ENCODE data around the gene RPS28.
A peak's percentile ranks its signal among the peaks of the same experiment; 100 is the strongest.
"Not testable (repeated sequence)": the region's sequence is repeated elsewhere in the genome, so short reads cannot be mapped to it uniquely, and the experiment has no call there.

Gene RPS28

DNA sequence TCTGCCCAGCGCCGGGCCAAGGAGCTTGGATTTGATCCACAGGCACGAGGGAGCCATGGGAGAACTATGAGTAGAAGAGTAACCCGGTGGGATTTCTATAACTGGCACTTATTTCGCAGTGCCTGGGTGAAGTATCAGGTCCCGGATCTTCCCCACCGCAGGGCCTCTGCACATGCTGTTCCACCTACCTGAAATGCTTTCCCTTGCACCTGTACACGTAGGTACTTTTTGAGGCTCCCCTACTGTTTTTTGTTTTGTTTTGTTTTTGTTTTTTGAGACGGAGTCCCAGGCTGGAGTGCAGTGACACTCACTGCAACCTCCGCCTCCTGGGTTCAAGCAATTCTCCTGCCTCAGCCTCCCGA lies 22.2 kb downstream of the RPS28 start:
- no peak for DNase-seq

DNA sequence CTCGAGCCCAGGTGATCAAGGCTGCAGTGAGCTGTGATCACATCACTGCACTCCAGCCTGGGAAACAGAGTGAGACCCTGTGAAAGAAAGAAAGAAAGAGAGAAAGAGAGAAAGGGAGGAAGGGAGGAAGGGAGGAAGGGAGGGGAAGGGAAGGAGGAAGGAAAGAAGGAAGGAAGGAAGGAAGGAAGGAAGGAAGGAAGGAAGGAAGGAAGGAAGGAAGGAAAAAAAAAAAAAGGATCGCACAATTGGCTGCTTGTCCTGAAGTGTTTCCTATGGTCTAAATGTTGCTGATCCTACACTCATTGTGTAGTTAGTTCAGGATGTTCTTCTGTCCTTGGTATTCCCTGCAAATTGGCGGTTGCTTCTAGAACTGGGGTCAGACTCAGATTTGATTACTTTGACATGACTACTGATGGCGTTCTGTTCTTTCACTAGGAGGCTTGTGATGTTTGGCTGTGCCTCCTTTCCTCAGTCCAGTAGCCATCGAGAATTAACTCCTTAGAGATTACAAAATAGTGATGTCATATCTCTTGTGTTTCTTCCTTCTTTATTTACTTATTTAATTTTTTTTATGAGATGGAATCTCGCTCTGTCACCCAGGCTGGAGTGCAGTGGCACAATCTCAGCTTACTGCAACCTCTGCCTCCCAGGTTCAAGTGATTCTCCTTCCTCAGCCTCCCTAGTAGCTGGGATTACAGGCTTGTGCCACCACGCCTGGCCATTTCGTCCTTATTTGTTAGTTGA lies 28.5 kb downstream of the RPS28 start:
- not testable (repeated sequence) for DNase-seq

- DNase-seq: no peak
Observed at GRCh38 chr19:8352134-8352827, 31.0 kb downstream of the RPS28 start.

- not testable (repeated sequence) for DNase-seq
Observed at GRCh38 chr19:8352845-8353244, 31.5 kb downstream of the RPS28 start.

DNA sequence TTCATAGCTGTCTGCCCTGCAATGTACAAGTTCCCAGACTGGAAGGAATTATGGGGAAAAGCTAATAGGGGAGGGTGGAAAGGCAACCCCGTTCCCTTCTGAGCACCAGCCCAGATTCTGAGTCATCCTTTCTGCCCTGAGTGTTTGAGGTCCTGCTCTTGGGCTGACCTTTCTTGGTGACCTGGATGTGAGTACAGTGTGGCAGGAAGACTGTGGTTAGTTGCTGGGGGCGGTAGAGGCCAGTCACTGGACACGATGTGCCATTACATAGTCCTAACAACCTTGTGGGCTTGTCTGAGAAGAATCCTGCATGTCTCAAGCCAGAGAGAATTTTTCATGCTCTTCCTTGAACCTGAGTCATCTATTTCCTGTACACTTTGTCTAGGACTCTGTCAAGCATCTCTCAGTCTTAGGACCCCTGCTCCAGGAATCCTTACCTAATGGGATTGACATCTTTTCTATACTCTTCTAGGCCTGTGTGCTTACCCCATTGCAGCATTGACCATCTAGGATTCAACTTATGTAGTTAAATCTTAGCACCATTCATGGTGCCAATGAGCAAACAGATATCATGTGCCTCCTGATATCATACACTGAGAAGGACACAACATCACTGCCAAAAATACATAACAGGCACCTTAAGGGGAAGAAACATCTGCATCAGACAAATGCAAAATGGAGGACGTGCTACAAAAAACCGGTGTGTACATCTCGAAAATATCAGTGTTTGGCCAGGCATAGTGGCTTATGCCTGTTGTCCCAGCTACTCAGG lies 34.5 kb downstream of the RPS28 start:
- DNase-seq: no peak

DNA sequence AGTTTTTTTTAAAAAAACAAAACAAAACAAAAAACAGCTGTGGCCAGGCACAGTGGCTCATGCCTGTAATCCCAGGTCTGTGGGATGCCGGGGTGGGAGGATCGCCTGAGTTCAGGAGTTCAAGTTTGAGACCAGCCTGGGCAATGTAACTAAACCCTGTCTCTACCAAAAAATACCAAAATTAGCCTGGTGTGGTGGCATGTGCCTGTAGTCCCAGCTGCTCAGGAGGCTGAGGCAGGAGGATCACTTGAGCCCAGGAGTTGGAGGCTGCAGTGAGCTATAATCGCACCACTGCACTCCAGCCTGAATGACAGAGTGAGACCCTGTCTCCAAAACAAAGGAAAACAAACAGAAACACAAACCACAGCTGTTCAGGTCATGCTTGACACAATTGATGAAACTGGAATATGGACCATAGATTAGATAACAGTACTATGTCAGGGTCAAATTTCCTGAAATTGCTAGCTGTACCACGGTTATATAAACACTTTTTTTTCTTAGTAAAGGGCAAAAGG lies 35.8 kb downstream of the RPS28 start:
- DNase-seq: no peak

GRCh38 chr19:8358948-8359347 lies 37.7 kb downstream of the RPS28 start:
- no peak for DNase-seq

DNA sequence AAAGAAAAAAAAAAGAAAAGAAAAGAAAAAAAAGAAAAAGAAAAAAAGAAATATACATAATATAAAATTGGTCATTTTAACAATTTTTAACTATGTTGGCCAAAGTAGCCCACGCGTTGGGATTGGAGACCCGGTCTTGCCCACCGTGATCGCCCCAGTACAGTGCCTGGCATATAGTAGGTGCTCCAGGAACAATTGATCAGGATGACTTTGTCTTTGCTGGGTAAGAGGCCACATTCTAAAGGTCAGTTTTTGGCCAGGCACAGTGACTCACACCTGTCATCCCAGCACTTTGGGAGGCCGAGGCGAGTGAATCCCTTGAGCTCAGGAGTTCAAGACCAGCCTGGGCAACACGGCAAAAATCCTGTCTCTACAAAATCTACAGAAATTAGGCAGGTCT lies 38.9 kb downstream of the RPS28 start:
- DNase-seq: no peak

GRCh38 chr19:8361921-8362793 lies 40.9 kb downstream of the RPS28 start:
- DNase-seq: peak; percentile 94

DNA sequence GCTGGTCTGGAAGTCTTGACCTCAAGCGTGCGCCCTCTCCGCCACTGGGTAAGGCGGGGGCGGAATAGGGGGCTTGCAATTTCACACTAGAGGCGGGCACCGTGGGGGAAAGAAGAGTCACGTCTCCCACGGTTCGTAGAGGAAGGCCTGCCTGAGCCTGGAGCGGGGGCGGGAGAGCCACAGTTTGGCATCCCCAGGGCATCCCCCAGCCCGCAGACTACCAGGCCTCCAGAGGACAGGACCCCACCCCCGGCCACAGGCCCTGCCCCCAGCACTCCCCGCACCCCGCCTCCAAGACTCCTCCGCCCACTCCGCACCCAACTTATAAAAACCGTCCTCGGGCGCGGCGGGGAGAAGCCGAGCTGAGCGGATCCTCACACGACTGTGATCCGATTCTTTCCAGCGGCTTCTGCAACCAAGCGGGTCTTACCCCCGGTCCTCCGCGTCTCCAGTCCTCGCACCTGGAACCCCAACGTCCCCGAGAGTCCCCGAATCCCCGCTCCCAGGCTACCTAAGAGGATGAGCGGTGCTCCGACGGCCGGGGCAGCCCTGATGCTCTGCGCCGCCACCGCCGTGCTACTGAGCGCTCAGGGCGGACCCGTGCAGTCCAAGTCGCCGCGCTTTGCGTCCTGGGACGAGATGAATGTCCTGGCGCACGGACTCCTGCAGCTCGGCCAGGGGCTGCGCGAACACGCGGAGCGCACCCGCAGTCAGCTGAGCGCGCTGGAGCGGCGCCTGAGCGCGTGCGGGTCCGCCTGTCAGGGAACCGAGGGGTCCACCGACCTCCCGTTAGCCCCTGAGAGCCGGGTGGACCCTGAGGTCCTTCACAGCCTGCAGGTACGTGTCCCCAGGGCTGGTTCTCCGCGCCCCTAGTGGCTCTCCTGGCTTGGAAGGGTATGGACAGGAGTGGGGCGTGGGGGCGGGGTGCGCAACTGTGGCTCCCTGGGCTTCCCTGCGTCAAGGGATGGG lies 42.8 kb downstream of the RPS28 start, which contains the start of gene ANGPTL4:
TSS of gene ANGPTL4 (plus strand) at position 353 of the 969 bp plus-strand sequence. CDS start at position 520, 167 bp downstream.
- DNase-seq: peak; percentile 83

- no peak for DNase-seq
Observed at GRCh38 chr19:8366121-8366581, 44.9 kb downstream of the RPS28 start.

DNA sequence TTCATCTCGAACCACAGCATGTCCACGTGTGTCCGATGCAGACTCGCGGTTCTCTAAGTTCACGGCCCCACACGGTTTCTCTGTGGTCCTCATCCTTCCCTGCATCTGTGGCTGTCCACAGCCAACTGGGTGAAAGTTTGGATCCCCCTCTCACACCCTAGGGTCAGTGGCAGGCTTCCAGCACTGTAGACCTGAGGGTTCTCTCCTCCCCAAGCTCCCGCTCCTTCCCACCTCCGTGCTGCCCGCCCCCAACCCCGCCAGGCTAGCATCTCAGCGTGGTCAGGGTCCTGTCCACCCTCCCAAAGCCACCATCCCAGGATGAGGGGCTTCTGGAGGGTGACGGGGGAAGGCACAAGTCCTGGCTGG lies 45.6 kb downstream of the RPS28 start:
- peak; percentile 72 for DNase-seq

DNA sequence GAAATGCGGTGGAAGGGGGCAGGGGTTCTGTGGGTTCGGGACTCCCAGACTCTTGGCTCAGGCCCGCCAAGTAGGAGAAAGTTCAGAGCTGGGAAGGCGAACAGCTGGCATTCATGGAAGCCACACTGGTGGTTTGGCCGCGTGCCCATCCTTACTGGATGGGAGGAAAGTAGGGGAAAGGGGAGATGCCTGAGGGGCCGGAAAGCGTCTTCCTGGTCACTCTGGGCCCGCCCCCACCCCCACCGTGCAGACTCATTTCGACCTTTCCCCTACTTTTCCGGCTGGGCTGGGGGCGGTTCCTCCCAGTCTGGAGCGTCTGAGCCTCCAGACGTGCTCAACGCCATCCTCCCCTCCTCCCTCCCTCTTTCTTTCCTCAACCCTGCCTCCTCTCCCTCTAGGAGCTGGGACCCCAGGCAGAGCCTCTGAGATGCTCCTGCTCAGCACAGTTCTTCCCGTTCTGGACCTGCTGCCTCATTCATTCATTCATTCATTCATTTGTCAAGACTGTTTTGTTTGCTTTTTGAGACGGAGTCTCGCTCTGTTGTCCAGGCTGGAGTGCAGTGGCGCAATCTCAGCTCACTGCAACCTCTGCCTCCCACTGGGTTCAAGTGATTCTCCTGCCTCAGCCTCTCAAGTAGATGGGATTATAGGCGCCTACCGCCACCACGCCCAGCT lies 46.2 kb downstream of the RPS28 start:
- DNase-seq: peak; percentile 94

DNA sequence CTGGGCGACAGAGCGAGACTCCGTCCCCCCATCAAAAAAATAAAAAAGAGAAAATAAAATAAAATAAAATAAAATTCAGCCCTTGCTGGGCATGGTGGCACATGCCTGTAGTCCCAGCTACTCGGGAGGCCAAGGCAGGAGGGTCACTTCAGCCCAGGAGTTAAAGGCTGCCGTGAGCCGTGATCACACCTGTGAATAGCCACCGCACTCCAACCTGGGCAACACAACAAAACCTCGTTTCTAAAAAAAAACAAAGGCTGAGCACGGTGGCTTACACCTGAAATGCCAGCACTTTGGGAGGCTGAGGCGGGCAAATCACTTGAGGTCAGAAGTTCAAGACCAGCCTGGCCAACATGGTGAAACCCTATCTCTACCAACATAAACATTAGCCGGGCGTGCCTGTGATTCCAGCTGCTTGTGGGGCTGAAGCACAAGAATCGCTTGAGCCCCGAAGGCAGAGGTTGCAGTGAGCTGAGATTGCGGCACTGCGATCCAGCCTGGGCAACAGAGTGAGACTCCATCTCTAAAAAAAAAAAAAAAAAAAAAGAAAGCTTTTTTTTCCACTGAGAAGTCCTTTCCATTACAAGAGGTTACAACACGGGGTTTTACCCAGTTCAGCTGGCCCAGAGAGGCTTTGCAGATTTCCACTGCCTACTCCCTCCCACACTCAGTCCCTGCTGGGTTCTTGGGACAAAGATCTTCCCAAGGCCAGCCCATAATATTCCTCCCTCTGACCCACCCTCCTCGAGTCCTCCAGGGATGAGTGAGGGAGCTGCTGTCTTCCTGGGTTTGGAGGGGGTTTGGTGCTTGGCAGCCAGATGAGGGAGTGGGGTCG lies 49.1 kb downstream of the RPS28 start:
- no peak for DNase-seq

DNA sequence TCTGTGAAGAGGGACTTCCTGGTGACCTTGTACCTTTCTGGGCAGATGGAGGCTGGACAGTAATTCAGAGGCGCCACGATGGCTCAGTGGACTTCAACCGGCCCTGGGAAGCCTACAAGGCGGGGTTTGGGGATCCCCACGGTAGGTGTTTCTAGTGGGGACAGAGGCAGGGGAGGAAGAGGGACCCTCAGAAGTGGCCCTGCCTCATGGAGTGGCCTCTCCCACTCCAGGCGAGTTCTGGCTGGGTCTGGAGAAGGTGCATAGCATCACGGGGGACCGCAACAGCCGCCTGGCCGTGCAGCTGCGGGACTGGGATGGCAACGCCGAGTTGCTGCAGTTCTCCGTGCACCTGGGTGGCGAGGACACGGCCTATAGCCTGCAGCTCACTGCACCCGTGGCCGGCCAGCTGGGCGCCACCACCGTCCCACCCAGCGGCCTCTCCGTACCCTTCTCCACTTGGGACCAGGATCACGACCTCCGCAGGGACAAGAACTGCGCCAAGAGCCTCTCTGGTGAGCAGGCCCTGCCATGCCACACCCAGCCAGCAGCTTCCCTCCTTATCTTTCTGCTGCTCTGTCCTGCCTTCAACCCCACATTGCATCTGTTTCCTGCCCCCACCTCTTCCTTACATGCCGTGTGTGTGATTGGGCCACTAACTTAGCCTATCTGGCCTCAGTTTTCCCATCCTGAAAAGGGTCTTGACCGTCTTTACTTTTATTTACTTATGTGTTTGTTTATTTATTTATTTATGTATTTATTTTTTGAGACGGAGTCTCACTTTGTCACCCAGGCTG lies 49.9 kb downstream of the RPS28 start:
- no peak for DNase-seq
